HG02938 (cell line): ENCODE results near the gene CDK17.
"Not testable (repeated sequence)": the region's sequence is repeated elsewhere in the genome, so short reads cannot be mapped to it uniquely, and the experiment has no call there.

Source experiments
- ATAC-seq: cut with Tn5 transposase; IDR thresholded peaks from one replicate; pipeline ENCODE4 v1.9.1; 2021; ENCODE audit warnings: mild to moderate bottlenecking, moderate library complexity; ENCODE audit not compliant: unreplicated experiment

CDK17 gene

DNA sequence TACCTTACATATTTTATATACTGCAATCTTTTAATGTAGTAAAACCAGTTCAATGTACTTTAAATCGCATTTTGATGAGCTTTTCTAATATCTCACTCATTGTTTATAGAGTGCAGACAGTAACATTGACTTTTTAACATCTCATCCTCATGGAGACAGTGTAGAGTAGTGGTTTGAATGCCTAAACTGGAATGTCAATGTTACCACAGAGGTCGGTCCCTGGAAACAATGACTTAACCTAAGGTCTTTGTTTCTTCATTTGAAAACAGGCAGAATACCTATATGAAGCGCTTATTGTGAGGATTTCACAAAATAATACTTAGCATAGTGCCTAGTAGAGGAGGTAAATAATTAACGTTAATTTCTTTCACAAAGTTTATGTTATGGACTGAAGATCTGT is 5.0 kb downstream of the CDK17 start:
- no peak for ATAC-seq

- ATAC-seq, result not testable (repeated sequence)
Measured at GRCh38 chr12:96393229-96393628, 7.0 kb downstream of the CDK17 start.

DNA sequence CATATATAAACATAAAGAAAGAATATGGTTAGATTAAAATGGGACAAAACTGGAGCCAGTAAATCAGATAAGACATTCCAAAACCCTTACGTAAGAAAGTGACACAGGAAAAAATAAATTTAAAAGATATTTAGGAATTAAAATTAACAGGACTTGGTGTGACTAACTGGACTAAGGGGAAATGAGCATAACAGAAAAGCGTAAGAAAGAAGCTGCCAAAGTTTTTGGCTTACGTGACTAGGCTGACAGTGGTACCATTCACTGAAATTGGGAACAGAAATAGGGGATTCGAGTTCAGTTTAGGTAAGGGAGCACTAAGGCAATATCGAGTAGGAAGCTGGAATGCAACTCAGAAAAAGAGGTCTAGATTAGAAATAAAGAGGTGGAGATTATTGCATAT is 7.8 kb downstream of the CDK17 start:
- no peak for ATAC-seq

DNA sequence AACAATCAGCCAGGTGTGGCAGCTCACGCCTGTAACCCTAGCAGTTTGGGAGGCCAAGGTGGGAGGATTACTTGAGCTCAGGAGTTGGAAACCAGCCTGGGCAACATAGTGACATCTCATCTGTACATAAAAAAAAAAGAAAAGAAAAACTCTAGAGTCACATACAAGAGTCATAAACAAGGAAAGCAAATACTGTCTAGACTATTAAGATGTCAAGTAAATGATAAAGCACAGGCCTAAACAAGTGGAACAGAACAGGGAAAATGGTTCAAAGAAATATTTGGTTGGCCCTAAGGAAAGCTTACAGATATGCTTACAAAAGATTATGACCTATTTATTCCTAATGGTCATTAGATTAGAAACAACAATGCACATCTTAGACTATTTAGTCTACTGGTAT is 12.3 kb downstream of the CDK17 start:
- ATAC-seq, result no peak

DNA sequence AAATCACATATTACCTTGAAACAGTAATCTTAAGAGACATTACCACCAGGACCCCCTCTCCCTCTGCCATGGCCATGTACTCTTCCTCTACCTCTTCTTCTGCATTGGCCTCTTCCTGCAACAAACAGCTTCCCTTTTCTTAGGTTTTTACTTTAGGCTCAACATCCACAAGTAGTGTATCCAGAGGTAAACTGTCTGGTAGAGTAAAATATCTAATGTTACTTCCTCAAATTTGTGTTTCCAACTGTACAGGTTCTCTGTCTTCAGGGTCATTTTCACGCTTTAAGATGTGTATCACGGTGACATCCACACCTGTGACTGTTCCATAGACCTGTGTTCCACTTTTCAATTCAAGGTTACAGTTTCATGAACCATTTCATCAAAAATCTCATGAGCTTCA is 13.4 kb downstream of the CDK17 start:
- ATAC-seq, result no peak

DNA sequence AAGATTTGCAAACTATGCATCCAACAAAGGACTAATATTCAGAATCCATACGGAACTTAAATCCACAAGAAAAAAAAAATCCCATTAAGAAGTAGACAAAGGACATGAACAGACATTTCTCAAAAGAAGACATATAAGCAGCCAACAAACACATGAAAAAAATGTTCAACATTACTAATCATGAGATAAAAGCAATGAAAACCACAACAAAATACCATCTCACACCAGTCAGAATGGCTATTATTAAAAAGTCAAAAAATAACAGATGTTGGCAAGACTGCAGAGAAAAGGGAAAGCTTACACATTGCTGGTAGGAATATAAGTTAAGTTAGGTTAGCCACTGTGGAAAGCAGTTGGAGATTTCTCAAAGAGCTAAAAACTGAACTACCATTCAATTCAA is 16.2 kb downstream of the CDK17 start:
- ATAC-seq, result no peak

DNA sequence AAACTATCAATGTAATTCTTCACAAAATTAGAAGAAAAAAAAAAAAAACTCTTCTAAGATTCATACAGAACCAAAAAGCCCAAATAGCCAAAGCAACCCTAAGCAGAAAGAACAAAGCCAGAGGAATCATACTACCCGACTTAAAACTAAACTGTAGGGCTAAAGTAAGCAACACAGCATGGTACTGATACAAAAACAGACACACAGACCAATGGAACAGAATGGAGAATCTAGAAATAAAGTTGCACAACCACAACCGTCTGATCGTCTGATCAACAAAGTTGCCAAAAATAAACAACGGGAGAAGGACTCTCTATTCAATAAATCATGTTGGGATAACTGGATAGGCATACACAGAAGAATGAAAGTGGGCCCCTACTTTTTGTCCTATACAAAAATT is 16.9 kb downstream of the CDK17 start:
- no peak for ATAC-seq

- ATAC-seq, result not testable (repeated sequence)
Measured at GRCh38 chr12:96379743-96380142, 20.5 kb downstream of the CDK17 start.

DNA sequence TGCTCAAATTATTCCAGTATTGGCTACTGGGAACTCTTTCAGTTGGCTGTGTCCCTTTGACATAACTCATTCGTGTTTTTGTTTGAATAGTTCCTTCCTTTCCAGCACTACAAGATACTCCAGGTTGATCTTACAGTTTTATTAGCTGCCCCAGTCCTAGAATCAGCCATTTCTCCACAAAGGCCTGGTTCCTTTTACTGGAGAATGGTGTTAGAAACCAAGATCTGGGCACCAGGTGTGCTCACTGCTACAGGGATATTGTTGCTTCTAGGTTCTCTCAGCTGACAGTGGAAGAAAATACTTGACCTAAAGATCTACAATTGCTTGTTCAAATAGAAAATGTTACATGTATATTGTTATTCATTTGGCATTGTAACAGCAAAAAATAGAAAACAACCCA is 21.9 kb downstream of the CDK17 start:
- ATAC-seq, result no peak

DNA sequence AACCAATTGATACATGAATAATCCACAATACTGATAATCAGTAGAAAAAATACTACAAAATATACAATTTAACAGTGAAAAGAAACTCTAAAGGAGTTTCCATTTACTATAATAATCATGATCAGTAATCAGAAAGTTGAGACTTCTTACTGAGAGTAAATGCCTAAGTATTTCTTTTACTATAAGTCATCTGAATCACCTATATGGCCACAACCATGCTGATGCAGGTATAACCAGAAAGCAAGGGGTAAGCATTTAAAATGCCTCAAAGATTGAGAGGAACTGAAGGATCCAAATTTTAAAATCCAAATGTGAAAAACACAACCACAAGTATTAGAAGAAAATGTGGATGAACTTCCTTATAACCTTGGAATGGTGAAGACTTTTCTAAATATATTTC is 23.4 kb downstream of the CDK17 start:
- no peak for ATAC-seq

GRCh38 chr12:96375841-96376604 is 24.2 kb downstream of the CDK17 start:
- ATAC-seq, result peak; percentile 67

DNA sequence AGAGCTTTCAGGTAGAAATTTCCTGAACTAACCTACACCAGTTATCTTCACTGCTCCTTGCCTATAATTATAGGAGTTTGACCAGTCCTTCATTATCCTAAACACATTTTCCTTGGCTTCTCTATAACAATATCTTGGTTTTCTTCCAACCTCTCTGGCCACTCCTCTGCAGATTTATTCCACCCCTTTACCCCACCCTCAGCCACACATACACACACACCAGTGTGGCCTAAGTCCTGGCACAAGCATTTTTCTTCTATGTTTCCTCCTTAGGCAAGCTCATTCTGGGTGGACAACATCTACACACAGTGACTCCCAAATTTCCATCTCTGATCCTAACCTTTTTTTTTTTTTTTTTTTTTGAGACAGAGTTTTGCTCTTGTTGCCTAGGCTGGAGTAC is 25.1 kb downstream of the CDK17 start:
- no peak for ATAC-seq

GRCh38 chr12:96371790-96372699 is 28.2 kb downstream of the CDK17 start:
- no peak for ATAC-seq

- ATAC-seq, result no peak
Measured at GRCh38 chr12:96371138-96371789, 29.0 kb downstream of the CDK17 start.

GRCh38 chr12:96368687-96369086 is 31.6 kb downstream of the CDK17 start:
- ATAC-seq, result no peak

- no peak for ATAC-seq
Measured at GRCh38 chr12:96368233-96368632, 32.0 kb downstream of the CDK17 start.

GRCh38 chr12:96366381-96366654 is 33.9 kb downstream of the CDK17 start:
- no peak for ATAC-seq

GRCh38 chr12:96365604-96366380 is 34.4 kb downstream of the CDK17 start:
- ATAC-seq, result no peak

DNA sequence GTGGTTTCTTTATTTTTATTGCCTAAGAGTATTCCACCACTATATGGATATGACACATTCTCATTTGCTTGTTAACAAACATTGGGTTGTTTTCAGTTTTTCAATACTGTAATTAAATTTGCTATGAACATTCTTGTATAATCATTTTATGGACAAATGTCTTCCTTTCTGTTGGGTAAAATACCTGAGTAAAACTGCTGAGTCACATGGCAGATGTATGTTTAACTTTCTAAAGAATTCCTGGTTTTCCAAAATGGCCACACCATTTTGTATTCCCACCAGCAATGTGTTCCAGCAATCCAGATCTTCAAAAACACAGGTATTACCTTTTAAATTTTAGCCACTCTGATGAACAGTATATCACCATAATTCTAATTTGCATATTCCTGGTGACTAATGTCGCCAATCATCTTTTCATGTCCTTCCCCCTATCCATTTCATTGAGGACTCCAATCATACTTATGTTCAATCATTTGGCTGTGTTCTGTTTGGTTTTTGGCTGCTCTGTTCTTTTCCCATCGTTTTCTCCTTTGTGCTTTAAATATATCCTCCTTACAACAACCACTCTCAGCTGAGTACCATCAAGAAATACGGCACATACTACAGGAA is 36.0 kb downstream of the CDK17 start:
- ATAC-seq, result no peak

GRCh38 chr12:96361074-96361473 is 39.2 kb downstream of the CDK17 start:
- ATAC-seq, result no peak

DNA sequence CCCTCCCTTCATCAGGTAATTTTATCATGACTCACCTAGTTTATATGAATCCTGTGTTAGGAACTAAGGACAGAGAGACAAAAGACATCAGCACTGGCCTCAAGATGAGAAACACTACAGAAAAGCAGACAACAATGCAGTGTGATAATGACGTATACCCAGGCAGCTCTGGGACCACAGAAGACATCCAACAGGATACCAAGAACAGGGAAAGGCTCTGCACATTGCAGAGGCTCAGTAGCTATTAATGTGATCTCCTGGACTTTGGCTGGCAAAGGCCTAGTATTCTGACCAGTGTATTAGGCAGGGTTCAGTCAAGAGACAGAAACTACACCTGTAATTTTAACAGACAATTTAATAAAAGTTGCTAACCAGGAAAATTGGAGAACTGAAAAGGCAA is 39.7 kb downstream of the CDK17 start:
- no peak for ATAC-seq
